Measurements from ENCODE around the gene SEC62. TPM values are rescaled to one million over a fixed set of nuclear protein-coding genes. Genes with fewer than 3 reads are reported as not detected.

The SEC62 gene
- total and polyA plus RNA-seq, 5 experiments from 2014 or later, result 147 to 226 (median 170) TPM

GRCh38 chr3:170047133-170047404 is 80.5 kb downstream of the SEC62 start:
- Mint-ChIP-seq H3K27me3 (no peaks in the 10 kb centered on the region), H3K4me1 (peaks cover 11 to 26% (median 23%) of the 10 kb centered on the region in 4 donors), H3K4me3 (no peak overlapping the region), H3K9me3 (no peaks in the 10 kb centered on the region), H3K36me3 (peaks cover 0 to 5% (median 3%) of the 10 kb centered on the region in 3 donors), H3K27ac (no peak overlapping the region)
- DNase-seq (no peak), ATAC-seq (no peak)
- POLR2A ChIA-PET, result interaction anchor here (1.0 kb wide), 1 partner anchor 16 kb away, joined by 5 read pairs; no protein-coding TSS in a partner anchor

Other genes starting within 250 kb of the SEC62 start
- gene TERC, start 201.7 kb upstream of the SEC62 start, total RNA-seq, result 10 to 100 TPM; 12.4 to 17.5 TPM
- 1 to 10 TPM in 2 of 3 donors, not detected in 1; 1.4 to 1.6 TPM for gene TERC, start 201.7 kb upstream of the SEC62 start, polyA plus RNA-seq
- gene ACTRT3, start 197.2 kb upstream of the SEC62 start, total RNA-seq, result under 1 TPM in 1 of 2 experiments, not detected in 1; 0.29 TPM
- under 1 TPM; 0.13 to 0.15 (median 0.14) TPM for gene ACTRT3, start 197.2 kb upstream of the SEC62 start, polyA plus RNA-seq
- 10 to 100 TPM; 23.0 to 24.7 TPM for gene MYNN, start 193.4 kb upstream of the SEC62 start, total RNA-seq
- gene MYNN, start 193.4 kb upstream of the SEC62 start, polyA plus RNA-seq, result 10 to 100 TPM; 11.7 to 15.7 (median 13.6) TPM
- gene LRRIQ4, start 153.9 kb upstream of the SEC62 start, total RNA-seq, result under 1 TPM in 1 of 2 experiments, not detected in 1; 0.19 TPM
- not detected for gene LRRIQ4, start 153.9 kb upstream of the SEC62 start, polyA plus RNA-seq
- 1 to 10 TPM in 1 of 2 experiments, under 1 TPM in 1; 0.73 to 1.2 TPM for gene LRRC34, start 153.9 kb upstream of the SEC62 start, total RNA-seq
- under 1 TPM; 0.29 to 0.42 (median 0.35) TPM for gene LRRC34, start 153.9 kb upstream of the SEC62 start, polyA plus RNA-seq
- gene LRRC31, start 96.9 kb upstream of the SEC62 start, total RNA-seq, result not detected
- gene LRRC31, start 96.9 kb upstream of the SEC62 start, polyA plus RNA-seq, result not detected
- gene SAMD7, start 55.2 kb upstream of the SEC62 start, total RNA-seq, result not detected
- gene SAMD7, start 55.2 kb upstream of the SEC62 start, polyA plus RNA-seq, result not detected
- 10 to 100 TPM; 17.1 to 19.5 TPM for gene GPR160, start 71.2 kb downstream of the SEC62 start, total RNA-seq
- 10 to 100 TPM; 12.5 to 18.3 (median 16.9) TPM for gene GPR160, start 71.2 kb downstream of the SEC62 start, polyA plus RNA-seq
- 100 to 1,000 TPM; 166 to 187 TPM for gene PHC3, start 214.9 kb downstream of the SEC62 start, total RNA-seq
- 10 to 100 TPM; 34.5 to 54.8 (median 38.8) TPM for gene PHC3, start 214.9 kb downstream of the SEC62 start, polyA plus RNA-seq

All from naive thymus-derived CD8-positive, alpha-beta T cell (primary cell).